ENCODE data around the gene FNIP2. TPM values are rescaled to one million over a fixed set of nuclear protein-coding genes. Genes with fewer than 3 reads are reported as not detected.
"Not testable (repeated sequence)": the region's sequence is repeated elsewhere in the genome, so short reads cannot be mapped to it uniquely, and the experiment has no call there.

Gene FNIP2
- total RNA-seq, 2 donors from 2014 or later = 31.1 to 39.8 TPM

DNA sequence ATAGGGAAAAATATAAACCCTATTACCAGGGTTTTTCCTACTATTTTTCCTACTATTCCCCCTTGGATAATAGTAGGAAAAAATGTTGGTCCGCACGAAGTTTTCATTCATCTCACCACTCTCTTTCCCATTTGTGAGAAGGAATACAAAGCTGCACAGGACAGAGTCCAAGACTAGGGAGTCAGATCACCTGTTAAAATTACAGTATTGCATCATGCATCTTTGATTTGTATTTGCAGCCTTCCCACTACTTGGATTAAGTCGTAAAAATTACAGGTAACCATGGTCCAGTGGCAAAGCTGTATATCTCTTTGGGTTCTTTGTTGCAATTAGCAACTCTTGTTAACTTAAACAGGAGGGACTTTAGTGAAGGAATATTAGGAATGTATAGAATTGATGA lies 121.5 kb downstream of the FNIP2 start:
- no peak for DNase-seq (ENCODE audit: low spot score)
- 96% methylated on average over 3 of the region's 3 CpGs for WGBS
- intact Hi-C loops (cut with DNase I) = no loop called here
- Histone ChIP-seq H3K27me3 (replicated peaks; ENCODE audit: insufficient read depth) (no peaks in the 10 kb centered on the region), H3K9me3 (no peaks in the 10 kb centered on the region), H3K36me3 (no peaks in the 10 kb centered on the region), H3K4me1 (replicated peaks) (no peaks in the 10 kb centered on the region), H3K4me3 (no peak overlapping the region), H3K27ac (no peak overlapping the region)
- TF ChIP-seq POLR2A (IDR thresholded peaks at IDR 0.05) = no peak

DNA sequence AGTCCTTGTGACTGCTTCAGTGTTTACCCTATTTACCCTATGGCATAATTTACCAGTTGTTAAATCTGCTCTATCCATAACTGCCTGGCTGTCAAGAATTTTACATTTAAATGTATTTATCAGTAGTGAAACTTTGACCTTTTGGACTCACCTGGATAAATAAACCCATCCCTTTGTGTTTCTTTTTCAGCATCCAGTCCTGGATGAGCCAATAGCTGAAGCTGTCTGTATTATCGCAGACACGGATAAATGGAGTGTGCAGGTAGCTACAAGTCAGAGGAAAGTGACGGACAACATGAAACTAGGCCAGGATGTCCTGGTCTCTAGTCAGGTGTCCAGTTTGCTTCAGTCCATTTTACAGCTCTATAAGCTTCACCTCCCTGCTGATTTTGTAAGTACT lies 122.4 kb downstream of the FNIP2 start:
- Histone ChIP-seq H3K36me3 (no peaks in the 10 kb centered on the region), H3K4me1 (replicated peaks) (no peaks in the 10 kb centered on the region), H3K27me3 (replicated peaks; ENCODE audit: insufficient read depth) (no peaks in the 10 kb centered on the region), H3K4me3 (no peak overlapping the region), H3K9me3 (no peaks in the 10 kb centered on the region), H3K27ac (no peak overlapping the region)
- DNase-seq (ENCODE audit: low spot score) = no peak
- intact Hi-C loops (cut with DNase I) = no loop called here
- 83% methylated on average over 3 of the region's 3 CpGs for WGBS
- TF ChIP-seq POLR2AphosphoS5 (IDR thresholded peaks at IDR 0.05) = no peak

DNA sequence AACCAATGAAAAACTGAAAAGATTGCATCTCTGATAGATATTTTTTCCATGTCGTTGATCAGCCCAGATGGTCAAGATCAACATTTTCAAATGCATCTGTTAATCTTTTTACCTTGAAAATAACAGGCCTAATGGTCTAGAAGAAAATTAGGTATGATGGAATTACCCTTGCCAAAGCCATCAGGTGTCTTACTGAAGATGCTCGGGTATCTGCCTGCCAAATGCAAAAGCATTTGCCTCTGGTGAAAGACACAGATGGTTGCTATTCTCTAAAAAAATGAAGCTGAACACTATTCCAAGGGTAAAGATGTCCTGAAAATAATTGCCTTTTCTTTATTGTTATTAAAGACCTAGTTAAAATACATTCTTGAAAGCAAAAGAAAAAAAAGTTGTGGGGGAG lies 126.0 kb downstream of the FNIP2 start:
- Histone ChIP-seq H3K36me3 (no peaks in the 10 kb centered on the region), H3K27ac (no peak overlapping the region), H3K27me3 (replicated peaks; ENCODE audit: insufficient read depth) (no peaks in the 10 kb centered on the region), H3K4me3 (no peak overlapping the region), H3K9me3 (no peaks in the 10 kb centered on the region), H3K4me1 (replicated peaks) (no peaks in the 10 kb centered on the region)
- intact Hi-C loops (cut with DNase I) = no loop called here
- 56% methylated on average over 2 of the region's 2 CpGs for WGBS
- DNase-seq (ENCODE audit: low spot score) = no peak
- no peak for TF ChIP-seq POLR2AphosphoS5 (IDR thresholded peaks at IDR 0.05)
- TF ChIP-seq POLR2A (IDR thresholded peaks at IDR 0.05) = no peak
- TF ChIP-seq, protein P1, sequence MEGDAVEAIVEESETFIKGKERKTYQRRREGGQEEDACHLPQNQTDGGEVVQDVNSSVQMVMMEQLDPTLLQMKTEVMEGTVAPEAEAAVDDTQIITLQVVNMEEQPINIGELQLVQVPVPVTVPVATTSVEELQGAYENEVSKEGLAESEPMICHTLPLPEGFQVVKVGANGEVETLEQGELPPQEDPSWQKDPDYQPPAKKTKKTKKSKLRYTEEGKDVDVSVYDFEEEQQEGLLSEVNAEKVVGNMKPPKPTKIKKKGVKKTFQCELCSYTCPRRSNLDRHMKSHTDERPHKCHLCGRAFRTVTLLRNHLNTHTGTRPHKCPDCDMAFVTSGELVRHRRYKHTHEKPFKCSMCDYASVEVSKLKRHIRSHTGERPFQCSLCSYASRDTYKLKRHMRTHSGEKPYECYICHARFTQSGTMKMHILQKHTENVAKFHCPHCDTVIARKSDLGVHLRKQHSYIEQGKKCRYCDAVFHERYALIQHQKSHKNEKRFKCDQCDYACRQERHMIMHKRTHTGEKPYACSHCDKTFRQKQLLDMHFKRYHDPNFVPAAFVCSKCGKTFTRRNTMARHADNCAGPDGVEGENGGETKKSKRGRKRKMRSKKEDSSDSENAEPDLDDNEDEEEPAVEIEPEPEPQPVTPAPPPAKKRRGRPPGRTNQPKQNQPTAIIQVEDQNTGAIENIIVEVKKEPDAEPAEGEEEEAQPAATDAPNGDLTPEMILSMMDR (IDR thresholded peaks at IDR 0.05) = no peak

DNA sequence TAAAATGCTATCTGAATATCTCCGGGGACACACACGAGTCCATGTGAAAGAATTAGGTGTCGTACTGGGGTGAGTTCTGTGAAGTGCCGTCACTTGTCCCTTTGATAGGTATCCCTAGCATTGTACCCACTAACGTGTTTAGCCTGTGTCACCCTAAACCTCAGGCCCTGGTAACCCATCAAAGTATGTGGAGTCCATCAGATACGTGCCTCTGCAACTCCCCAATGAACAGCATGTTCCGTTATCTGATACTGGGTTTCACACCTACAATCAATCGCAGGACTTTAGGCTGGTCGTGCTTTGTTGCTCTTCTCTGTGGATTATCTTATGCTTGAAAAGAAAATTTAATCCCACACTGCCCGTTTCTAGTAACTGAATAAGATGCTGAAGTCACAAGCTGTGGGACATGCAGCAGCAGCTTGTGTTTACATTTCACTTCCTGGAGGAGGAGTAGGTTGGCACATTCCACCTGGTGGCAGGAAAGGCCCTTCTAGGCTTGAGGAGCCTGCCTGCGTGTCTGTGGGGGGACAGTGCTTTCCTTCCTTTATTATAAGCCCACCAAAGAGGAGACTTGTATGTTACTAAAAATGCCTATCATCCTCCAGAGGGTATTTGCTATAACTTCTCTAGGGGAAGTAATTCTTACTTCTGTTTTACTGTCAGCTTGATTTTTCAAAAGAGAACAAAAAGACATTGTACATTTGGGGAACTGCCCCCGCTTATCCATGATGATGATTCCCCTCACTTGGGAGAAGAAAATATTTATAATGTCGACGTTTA lies 127.2 kb downstream of the FNIP2 start:
- WGBS = 48% methylated on average over 14 of the region's 14 CpGs
- H3K9me3 ChIP-seq = no peaks in the 10 kb centered on the region
- peak; percentile 24 for DNase-seq (ENCODE audit: low spot score)
- no peak overlapping the region for H3K4me3 ChIP-seq
- H3K36me3 ChIP-seq = no peaks in the 10 kb centered on the region
- intact Hi-C loops (cut with DNase I) = no loop called here
- peak overlapping the region in 1 of 2 donors; percentile 37 for H3K27ac ChIP-seq
- TF ChIP-seq POLR2AphosphoS5 (IDR thresholded peaks at IDR 0.05) (peak; percentile 34), POLR2A (IDR thresholded peaks at IDR 0.05) (no peak)
- TF ChIP-seq, protein P1 (IDR thresholded peaks at IDR 0.05) = peak in 2 of 4 experiments; percentile 16 to 37
- no peaks in the 10 kb centered on the region for H3K27me3 ChIP-seq (replicated peaks; ENCODE audit: insufficient read depth)
- H3K4me1 ChIP-seq (replicated peaks) = no peaks in the 10 kb centered on the region

DNA sequence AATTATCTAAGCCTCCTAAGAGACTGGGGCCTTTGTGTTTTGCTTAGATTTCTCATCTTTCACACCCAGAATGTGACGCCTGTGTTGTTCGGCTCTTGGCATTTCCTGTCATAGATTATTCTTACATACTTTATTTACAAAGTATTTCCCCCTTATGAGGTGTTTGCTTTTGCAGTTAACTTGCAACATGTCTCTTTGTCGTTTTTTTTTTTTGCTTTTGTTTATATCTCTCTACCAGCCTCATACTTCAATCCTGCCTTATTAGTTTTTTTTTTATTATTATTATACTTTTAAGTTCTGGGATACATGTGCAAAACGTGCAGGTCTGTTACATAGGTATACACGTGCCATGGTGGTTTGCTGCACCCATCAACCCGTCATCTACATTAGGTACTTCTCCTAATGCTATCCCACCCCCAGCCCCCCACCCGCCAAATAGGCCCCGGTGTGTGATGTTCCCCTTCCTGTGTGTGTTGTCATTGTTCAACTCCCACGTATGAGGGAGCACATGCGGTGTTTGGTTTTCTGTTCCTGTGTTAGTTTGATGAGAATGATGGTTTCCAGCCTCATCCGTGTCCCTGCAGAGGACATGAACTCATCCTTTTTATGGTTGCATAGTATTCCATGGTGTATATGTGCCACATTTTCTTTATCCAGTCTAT lies 127.9 kb downstream of the FNIP2 start:
- H3K27me3 ChIP-seq (replicated peaks; ENCODE audit: insufficient read depth); intact Hi-C loops (cut with DNase I); DNase-seq (ENCODE audit: low spot score); H3K9me3 ChIP-seq; H3K4me1 ChIP-seq (replicated peaks); H3K36me3 ChIP-seq; H3K4me3 ChIP-seq: not testable (repeated sequence)
- peak overlapping the region in 1 of 2 donors; percentile 37 for H3K27ac ChIP-seq
- 83% methylated on average over 11 of the region's 11 CpGs for WGBS

DNA sequence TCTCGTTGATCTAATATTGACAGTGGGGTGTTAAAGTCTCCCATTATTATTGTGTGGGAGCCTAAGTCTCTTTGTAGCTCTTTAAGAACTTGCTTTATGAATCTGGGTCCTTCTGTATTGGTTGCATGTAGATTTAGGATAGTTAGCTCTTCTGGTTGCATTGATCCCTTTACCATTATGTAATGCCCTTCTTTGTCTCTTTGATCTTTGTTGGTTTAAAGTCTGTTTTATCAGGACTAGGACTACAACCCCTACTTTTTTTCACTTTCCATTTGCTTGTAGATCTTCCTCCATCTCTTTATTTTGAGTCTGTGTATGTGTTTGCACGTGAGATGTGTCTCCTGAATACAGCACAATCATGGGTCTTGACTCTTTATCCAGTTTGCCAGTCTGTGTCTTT lies 131.6 kb downstream of the FNIP2 start:
- WGBS = 98% methylated on average over 2 of the region's 2 CpGs
- H3K4me3 ChIP-seq; intact Hi-C loops (cut with DNase I); H3K27me3 ChIP-seq (replicated peaks; ENCODE audit: insufficient read depth); H3K9me3 ChIP-seq; H3K4me1 ChIP-seq (replicated peaks); DNase-seq (ENCODE audit: low spot score); H3K36me3 ChIP-seq; H3K27ac ChIP-seq: not testable (repeated sequence)

DNA sequence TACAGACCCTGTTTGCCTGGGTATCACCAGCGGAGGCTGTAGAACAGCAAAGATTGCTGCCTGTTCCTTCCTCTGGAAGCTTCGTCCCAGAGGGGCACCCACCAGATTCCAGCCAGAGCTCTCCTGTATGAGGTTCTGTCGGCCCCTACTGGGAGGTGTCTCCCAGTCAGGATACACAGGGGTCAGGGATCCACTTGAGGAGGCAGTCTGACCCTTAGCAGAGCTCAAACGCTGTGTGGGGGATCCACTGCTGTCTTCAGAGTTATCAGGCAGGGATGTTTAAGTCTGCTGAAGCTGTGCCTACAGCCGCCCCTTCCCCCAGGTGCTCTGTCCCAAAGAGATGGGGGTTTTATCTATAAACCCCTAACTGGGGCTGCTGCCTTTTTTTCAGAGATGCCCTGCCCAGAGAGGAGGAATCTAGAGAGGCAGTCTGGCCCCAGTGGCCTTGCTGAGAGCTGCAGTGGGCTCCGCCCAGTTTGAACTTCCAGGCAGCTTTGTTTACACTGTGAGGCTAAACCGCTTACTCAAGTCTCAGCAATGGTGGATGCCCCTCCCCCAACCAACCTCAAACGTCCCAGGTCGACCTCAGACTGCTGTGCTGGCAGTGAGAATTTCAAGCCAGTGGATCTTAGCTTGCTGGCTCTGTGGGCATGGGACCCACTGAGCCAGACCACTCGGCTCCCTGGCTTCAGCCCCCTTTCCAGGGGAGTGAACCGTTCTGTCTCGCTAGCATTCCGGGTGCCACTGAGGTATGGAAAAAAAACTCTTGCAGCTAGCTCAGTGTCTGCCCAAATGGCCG lies 133.7 kb downstream of the FNIP2 start:
- DNase-seq (ENCODE audit: low spot score) = not testable (repeated sequence)
- WGBS = 72% methylated on average over 14 of the region's 14 CpGs

More for the DNA sequence above, 133.7 kb downstream of the FNIP2 start:
- H3K36me3 ChIP-seq; H3K4me3 ChIP-seq; intact Hi-C loops (cut with DNase I); H3K4me1 ChIP-seq (replicated peaks); H3K9me3 ChIP-seq; H3K27ac ChIP-seq; H3K27me3 ChIP-seq (replicated peaks; ENCODE audit: insufficient read depth): not testable (repeated sequence)

Data from prostate gland (tissue), 2 donors.